K562 (cell line): Measurements from ENCODE around the gene NEXN. TPM values are rescaled to one million over a fixed set of nuclear protein-coding genes. Genes with fewer than 3 reads are reported as not detected.

Source experiments
- ATAC-seq: fragments of 200-7000 bp; cut with Tn5 transposase; 3 replicates; pipeline ENCODE4 v1.9.1; 2020; ENCODE audit warnings: moderate library complexity
- BruUV-seq: library from RNA; stranded (reverse); fragments of 400-500 nt; replicated peaks from 2 replicates; lab custom pipeline; 2021; lab: Mats Ljungman, UMichigan
- CTCF ChIA-PET: fragments of 300-600 bp; formaldehyde crosslinking; extraction: SDS; loops from one replicate; lab custom pipeline; 2021; ENCODE audit warnings: low intra/inter-chr PET ratio; lab: Yijun Ruan, JAX
- POLR2A ChIA-PET: fragments of 300-600, 350-650 bp; sonication (Branson Sonifier 250); formaldehyde crosslinking; extraction: SDS; loops from one replicate; lab custom pipeline; 2021; ENCODE audit warnings: antibody characterized with exemption, inconsistent platforms; lab: Yijun Ruan, JAX
- DNase-seq, 4 experiments: peaks; one replicate each; pipeline versions ENCODE4 v3.0.0 to v3.0.0-alpha.2; 2011 to 2018; ENCODE audit warnings: low spot score in 3 of 4, mixed read lengths in 3 of 4; ENCODE audit errors: extremely low read depth in 1 of 4
- FAIRE-seq: peaks from 2 replicates; lab custom pipeline; 2011; peaks lifted over from hg19 to GRCh38; lab: Jason Lieb, UNC
- H2AFZ ChIP-seq: 2 replicates; pipeline ENCODE4 v1.6.0; 2011; ENCODE audit warnings: low read depth, low read length, control low read depth, inconsistent platforms
- H3K27ac ChIP-seq: fragments of 200-600 bp; 3 replicates; pipeline ENCODE4 v1.8.0; 2011; ENCODE audit warnings: low read depth, mild to moderate bottlenecking, control low read depth, inconsistent platforms, low read length, moderate library complexity, mixed read lengths; ENCODE audit errors: extremely low read depth
- H3K27me3 ChIP-seq, 2 experiments: fragments of 300-600 bp in 1 of 2; 2 replicates in 1 of 2; 3 replicates in 1 of 2; pipeline versions ENCODE4 v1.6.0 to v1.8.0; 2011; ENCODE audit warnings: inconsistent platforms in 2 of 2, low read length in 2 of 2, mild to moderate bottlenecking in 1 of 2, mixed read lengths in 1 of 2, moderate library complexity in 1 of 2; ENCODE audit not compliant: control insufficient read depth in 2 of 2, insufficient read depth in 2 of 2
- H3K36me3 ChIP-seq: fragments of 300-600 bp; 3 replicates; pipeline ENCODE4 v1.8.0; 2011; ENCODE audit warnings: mild to moderate bottlenecking, low read length, inconsistent platforms; ENCODE audit not compliant: control insufficient read depth, insufficient read depth
- H3K4me1 ChIP-seq, 2 experiments: fragments of 200-600 bp in 1 of 2; replicated peaks in 1 of 2; 2 replicates in 1 of 2; 3 replicates in 1 of 2; pipeline versions ENCODE4 v1.5.1 to v1.8.0; 2011; ENCODE audit warnings: inconsistent platforms in 2 of 2, low read length in 2 of 2, mild to moderate bottlenecking in 1 of 2, mixed read lengths in 1 of 2, moderate library complexity in 1 of 2; ENCODE audit not compliant: control insufficient read depth in 2 of 2, insufficient read depth in 2 of 2
- H3K4me2 ChIP-seq: 2 replicates; pipeline ENCODE4 v1.6.1; 2011; ENCODE audit warnings: low read length, control low read depth, inconsistent platforms, mixed read lengths; ENCODE audit not compliant: insufficient read depth
- H3K4me3 ChIP-seq: fragments of 200-600 bp; sonication (generic), shearing (Covaris generic); 2 replicates; pipeline ENCODE4 v1.5.1; 2016; ENCODE audit warnings: control low read depth, inconsistent platforms
- H3K79me2 ChIP-seq: fragments of 200-600 bp; 3 replicates; pipeline ENCODE4 v1.8.0; 2011; ENCODE audit warnings: low read length, inconsistent platforms; ENCODE audit not compliant: control insufficient read depth, insufficient read depth
- H3K9ac ChIP-seq, 2 experiments: 2 replicates each; pipeline versions ENCODE4 v1.6.0 to v1.6.1; 2011; ENCODE audit warnings: low read depth in 2 of 2, low read length in 2 of 2, control low read depth in 1 of 2, inconsistent platforms in 1 of 2, mild to moderate bottlenecking in 1 of 2, mixed read lengths in 1 of 2; ENCODE audit not compliant: insufficient read depth in 1 of 2
- H3K9me1 ChIP-seq: one replicate; pipeline ENCODE4 v1.6.0; 2011; ENCODE audit warnings: inconsistent platforms, mild to moderate bottlenecking, low read length, moderate library complexity; ENCODE audit not compliant: control insufficient read depth, insufficient read depth
- H3K9me3 ChIP-seq: replicated peaks from 2 replicates; pipeline ENCODE4 v1.5.1; 2011; ENCODE audit warnings: low read depth, low read length, inconsistent platforms; ENCODE audit not compliant: control insufficient read depth, insufficient read depth
- H4K20me1 ChIP-seq: replicated peaks from 2 replicates; pipeline ENCODE4 v1.6.1; 2011; ENCODE audit warnings: low read length, inconsistent platforms, mixed read lengths; ENCODE audit not compliant: control insufficient read depth, insufficient read depth
- CSDE1 ChIP-seq, 2 experiments: fragments of 450-650 bp; IDR thresholded peaks; 2 replicates each; pipeline ENCODE4 v1.6.1; 2016; ENCODE audit warnings: mild to moderate bottlenecking in 1 of 2
- DEAF1 ChIP-seq: fragments of 450-650 bp; formaldehyde crosslinking; IDR thresholded peaks from 2 replicates; pipeline ENCODE4 v1.4.0; 2020; ENCODE audit warnings: mild to moderate bottlenecking, moderate library complexity
- RAD21 ChIP-seq, 2 experiments: fragments of 250-450 bp in 1 of 2; fragments of 450-650 bp in 1 of 2; sonication (Bioruptor Pico) in 1 of 2; formaldehyde crosslinking in 1 of 2; IDR thresholded peaks in 1 of 2; conservative IDR thresholded peaks in 1 of 2; 2 replicates each; pipeline versions ENCODE4 v1.4.0 to v1.8.0; 2020 to 2022; ENCODE audit warnings: mild to moderate bottlenecking in 2 of 2, moderate library complexity in 1 of 2
- REST ChIP-seq, 2 experiments: fragments of 450-650 bp; formaldehyde crosslinking in 1 of 2; IDR thresholded peaks; 2 replicates each; pipeline versions ENCODE4 v1.4.0 to v1.6.1; 2014 to 2020; ENCODE audit warnings: mild to moderate bottlenecking in 2 of 2, borderline replicate concordance in 1 of 2, low read depth in 1 of 2
- SRSF9 ChIP-seq: fragments of 200-400 bp; formaldehyde crosslinking; IDR thresholded peaks from 2 replicates; pipeline ENCODE4 v1.6.1; 2017; ENCODE audit warnings: low read depth, low read length, borderline replicate concordance
- ZNF75A ChIP-seq: fragments of 450-650 bp; formaldehyde crosslinking; IDR thresholded peaks from 2 replicates; pipeline ENCODE4 v1.4.0; 2020; ENCODE audit warnings: mild to moderate bottlenecking
- WGBS: fragments of 100-300 bp; shearing (Covaris generic); methylation state at CpG from one replicate; pipeline ENCODE4 v1.1.6; 2016; ENCODE audit warnings: low coverage, mixed read lengths; ENCODE audit not compliant: insufficient coverage; ENCODE audit errors: missing lambda C conversion rate; 5-methylcytosine and 5-hydroxymethylcytosine counted together
- in situ Hi-C: fragments of 300-500 bp; cut with MboI; formaldehyde crosslinking; loops from 4 replicates; pipeline ENCODE4 v1.15.0; 2018; ENCODE audit warnings: inconsistent platforms, mixed read lengths
- intact Hi-C: fragments of 100-400 bp; cut with micrococcal nuclease; formaldehyde crosslinking; loops from 2 replicates; pipeline ENCODE4 v1.14.2; 2022
- polyA plus RNA-seq, 8 experiments: library from polyadenylated mRNA; depleted of rRNA in 4 of 8; stranded (reverse) in 5 of 8; unstranded in 3 of 8; fragments of >200 nt; fragmentation: Nextera tagmentation in 2 of 8; fragmentation: Illumina TruSeq in 1 of 8; extraction: Ambion mirVana in 2 of 8; extraction: Trizol in 1 of 8; gene quantifications; 2 replicates each; pipeline versions ENCODE4 v1.2.1 to v1.2.3, GENCODE V29; 2011 to 2014; ENCODE audit warnings: inconsistent platforms in 1 of 8, missing spikeins in 1 of 8
- total RNA-seq, 7 experiments: library from RNA; depleted of rRNA in 6 of 7; stranded (reverse); fragments of >200 nt in 6 of 7; fragmentation: Illumina TruSeq in 2 of 7; extraction: Trizol in 2 of 7; gene quantifications; 2 replicates each; pipeline versions ENCODE4 v1.2.1 to v1.2.3, GENCODE V29; 2011 to 2021; ENCODE audit warnings: low replicate concordance in 1 of 7
- TF ChIP-seq, protein P1 (sequence below), 3 experiments: IDR thresholded peaks in 2 of 3; conservative IDR thresholded peaks in 1 of 3; 2 replicates each; pipeline ENCODE4 v1.5.1; 2011 to 2012; ENCODE audit warnings: low read length in 3 of 3, mild to moderate bottlenecking in 3 of 3, control low read depth in 2 of 3, improper control_type of control experiment in 1 of 3, inconsistent platforms in 1 of 3, low read depth in 1 of 3, mixed read lengths in 1 of 3, moderate library complexity in 1 of 3; ENCODE audit not compliant: insufficient read depth in 2 of 3

Gene NEXN
- total and polyA plus RNA-seq, 9 of the 15 experiments (the other 6 are each of a cell fraction or from before 2014, with no cell fraction given), result 0.18 to 1.8 (median 0.76) TPM

- Histone ChIP-seq H3K4me1 (no peaks in the 10 kb centered on the region), H3K27me3 (no peaks in the 10 kb centered on the region), H4K20me1 (no peaks in the 10 kb centered on the region), H3K9ac (no peak overlapping the region), H3K9me3 (no peaks in the 10 kb centered on the region), H2AFZ (no peak overlapping the region), H3K79me2 (no peaks in the 10 kb centered on the region), H3K4me2 (no peak overlapping the region), H3K27ac (no peak overlapping the region), H3K36me3 (no peaks in the 10 kb centered on the region), H3K4me3 (no peak overlapping the region), H3K9me1 (no peaks in the 10 kb centered on the region)
- WGBS, result 2% methylated on average over 4 of the region's 4 CpGs
- BruUV-seq, result no TSS peak
- DNase-seq, result peak; percentile 11 to 60 (median 24)
- peak; percentile 90 for ATAC-seq
- in situ Hi-C loops (loop anchor here (10.0 kb wide), 1 partner anchor 196 kb away; no protein-coding TSS in a partner anchor), intact Hi-C loops (loop anchor here (2.0 to 10.0 kb wide), 5 partner anchors 76 to 753 kb away; partner anchors contain the start of gene ZZZ3)
- FAIRE-seq, result peak; percentile 35
- ChIA-PET CTCF (interaction anchor here (0.6 kb wide), 1 partner anchor 367 kb away, joined by 3 read pairs; no protein-coding TSS in a partner anchor), POLR2A (interaction anchor here (1.0 kb wide), 2 partner anchors 15 to 46 kb away, joined by 3 to 4 read pairs; no protein-coding TSS in a partner anchor)
- peak; percentile 64 to 91 for TF ChIP-seq RAD21 (CRISPR knock-in tag; conservative IDR thresholded peaks at IDR 0.05 in 1 of 2, IDR thresholded peaks at IDR 0.05 in 1 of 2)
- TF ChIP-seq DEAF1 (CRISPR knock-in tag), result peak; percentile 65
- TF ChIP-seq REST (IDR thresholded peaks at IDR 0.05; ENCODE audit: borderline replicate concordance), result peak; percentile 65; the same call in 1 of the 2 replicates
- TF ChIP-seq REST (CRISPR knock-in tag; IDR thresholded peaks at IDR 0.05; ENCODE audit: low read depth), result no peak
- no peak for TF ChIP-seq ZNF75A (CRISPR knock-in tag)
- TF ChIP-seq, protein P1, sequence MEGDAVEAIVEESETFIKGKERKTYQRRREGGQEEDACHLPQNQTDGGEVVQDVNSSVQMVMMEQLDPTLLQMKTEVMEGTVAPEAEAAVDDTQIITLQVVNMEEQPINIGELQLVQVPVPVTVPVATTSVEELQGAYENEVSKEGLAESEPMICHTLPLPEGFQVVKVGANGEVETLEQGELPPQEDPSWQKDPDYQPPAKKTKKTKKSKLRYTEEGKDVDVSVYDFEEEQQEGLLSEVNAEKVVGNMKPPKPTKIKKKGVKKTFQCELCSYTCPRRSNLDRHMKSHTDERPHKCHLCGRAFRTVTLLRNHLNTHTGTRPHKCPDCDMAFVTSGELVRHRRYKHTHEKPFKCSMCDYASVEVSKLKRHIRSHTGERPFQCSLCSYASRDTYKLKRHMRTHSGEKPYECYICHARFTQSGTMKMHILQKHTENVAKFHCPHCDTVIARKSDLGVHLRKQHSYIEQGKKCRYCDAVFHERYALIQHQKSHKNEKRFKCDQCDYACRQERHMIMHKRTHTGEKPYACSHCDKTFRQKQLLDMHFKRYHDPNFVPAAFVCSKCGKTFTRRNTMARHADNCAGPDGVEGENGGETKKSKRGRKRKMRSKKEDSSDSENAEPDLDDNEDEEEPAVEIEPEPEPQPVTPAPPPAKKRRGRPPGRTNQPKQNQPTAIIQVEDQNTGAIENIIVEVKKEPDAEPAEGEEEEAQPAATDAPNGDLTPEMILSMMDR (IDR thresholded peaks at IDR 0.05 in 2 of 3, conservative IDR thresholded peaks at IDR 0.05 in 1 of 3; ENCODE audit: insufficient read depth in 2 of 3, low read depth in 1 of 3, low read length in 3 of 3), result peak; percentile 63 to 79 (median 74)
- no peak for TF ChIP-seq CSDE1 (IDR thresholded peaks at IDR 0.05)
- TF ChIP-seq SRSF9, result no peak
Observed at GRCh38 chr1:77900687-77901293, 12.4 kb downstream of the NEXN start.
